ENCODE results near the gene KYAT1.

Gene KYAT1

DNA sequence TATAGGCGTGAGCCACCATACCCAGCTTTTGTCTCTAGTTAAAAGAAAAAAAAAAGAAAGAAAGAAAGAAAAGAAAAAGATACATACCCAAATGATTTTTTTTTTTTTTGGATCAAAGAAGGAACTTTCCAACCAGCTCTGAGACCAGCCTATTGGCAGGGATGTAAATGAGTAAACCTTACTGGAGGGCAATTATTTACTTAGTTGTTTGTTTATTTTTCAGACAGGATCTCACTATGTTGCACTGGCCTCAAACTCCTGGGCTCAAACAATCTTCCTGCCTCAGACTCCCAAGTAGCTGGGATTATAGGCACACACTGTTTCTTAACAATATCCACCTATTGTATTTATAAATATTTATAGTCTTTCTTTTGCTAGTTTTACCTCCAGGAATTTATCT is 41.2 kb downstream of the KYAT1 start:
- TF ChIP-seq, protein P1, sequence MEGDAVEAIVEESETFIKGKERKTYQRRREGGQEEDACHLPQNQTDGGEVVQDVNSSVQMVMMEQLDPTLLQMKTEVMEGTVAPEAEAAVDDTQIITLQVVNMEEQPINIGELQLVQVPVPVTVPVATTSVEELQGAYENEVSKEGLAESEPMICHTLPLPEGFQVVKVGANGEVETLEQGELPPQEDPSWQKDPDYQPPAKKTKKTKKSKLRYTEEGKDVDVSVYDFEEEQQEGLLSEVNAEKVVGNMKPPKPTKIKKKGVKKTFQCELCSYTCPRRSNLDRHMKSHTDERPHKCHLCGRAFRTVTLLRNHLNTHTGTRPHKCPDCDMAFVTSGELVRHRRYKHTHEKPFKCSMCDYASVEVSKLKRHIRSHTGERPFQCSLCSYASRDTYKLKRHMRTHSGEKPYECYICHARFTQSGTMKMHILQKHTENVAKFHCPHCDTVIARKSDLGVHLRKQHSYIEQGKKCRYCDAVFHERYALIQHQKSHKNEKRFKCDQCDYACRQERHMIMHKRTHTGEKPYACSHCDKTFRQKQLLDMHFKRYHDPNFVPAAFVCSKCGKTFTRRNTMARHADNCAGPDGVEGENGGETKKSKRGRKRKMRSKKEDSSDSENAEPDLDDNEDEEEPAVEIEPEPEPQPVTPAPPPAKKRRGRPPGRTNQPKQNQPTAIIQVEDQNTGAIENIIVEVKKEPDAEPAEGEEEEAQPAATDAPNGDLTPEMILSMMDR (conservative IDR thresholded peaks at IDR 0.05; ENCODE audit: control insufficient read depth, insufficient read depth, low read depth, low read length), result no peak
- H3K4me3 ChIP-seq (ENCODE audit: control insufficient read depth, low read depth, low read length), result no peak overlapping the region
- no peak for DNase-seq (ENCODE audit: low read depth)

DNA sequence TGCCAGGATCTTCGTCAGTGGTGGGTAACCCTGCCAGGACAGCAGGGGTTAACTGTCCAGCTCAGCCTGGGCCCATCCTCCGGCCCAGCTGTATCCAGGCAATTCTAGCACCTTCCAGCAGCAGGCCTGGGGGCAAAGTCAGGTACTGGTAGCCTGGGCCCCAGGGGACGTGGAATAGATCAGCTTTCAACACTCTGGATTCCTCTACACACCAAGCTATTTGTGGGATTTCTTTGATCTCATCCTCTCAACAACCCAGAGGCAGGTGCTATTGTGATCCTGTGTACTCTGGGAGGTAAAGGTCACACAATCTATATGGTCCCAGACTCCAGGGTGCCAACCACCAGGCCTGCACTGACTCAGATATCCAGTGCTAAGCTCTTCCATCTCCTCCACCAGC is 43.4 kb downstream of the KYAT1 start:
- H3K4me3 ChIP-seq (ENCODE audit: control insufficient read depth, low read depth, low read length), result no peak overlapping the region
- TF ChIP-seq, protein P1 (conservative IDR thresholded peaks at IDR 0.05; ENCODE audit: control insufficient read depth, insufficient read depth, low read depth, low read length), result no peak
- DNase-seq (ENCODE audit: low read depth), result no peak

DNA sequence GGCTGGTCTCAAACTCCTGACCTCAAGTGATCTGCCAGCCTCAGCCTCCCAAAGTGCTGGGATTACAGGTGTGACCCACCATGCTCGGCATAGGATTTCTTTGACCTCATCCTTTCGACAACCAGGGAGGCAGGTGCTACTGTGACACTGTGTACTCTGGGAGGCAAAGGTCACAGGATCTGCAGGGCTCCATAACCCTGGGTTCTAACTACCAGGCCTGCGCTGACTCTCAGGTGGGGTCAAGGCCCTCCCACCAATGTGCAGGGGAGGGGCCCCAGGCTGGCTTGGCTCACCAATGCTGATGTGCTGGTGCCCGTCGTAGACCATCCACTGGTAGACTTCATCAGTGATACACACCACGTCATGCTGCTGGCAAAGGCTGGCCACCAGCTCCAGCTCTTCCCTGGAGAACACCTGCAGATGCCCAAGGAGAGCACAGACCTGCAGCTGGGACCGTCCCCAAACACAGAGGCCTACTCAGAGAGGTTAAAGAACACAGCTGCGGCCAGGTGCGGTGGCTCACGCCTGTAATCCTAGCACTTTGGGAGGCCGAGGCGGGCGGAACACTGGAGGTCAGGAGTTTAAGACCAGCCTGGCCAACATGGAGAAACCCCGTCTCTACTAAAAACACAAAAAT is 45.1 kb downstream of the KYAT1 start:
- no peak overlapping the region for H3K4me3 ChIP-seq (ENCODE audit: control insufficient read depth, low read depth, low read length)
- TF ChIP-seq, protein P1 (conservative IDR thresholded peaks at IDR 0.05; ENCODE audit: control insufficient read depth, insufficient read depth, low read depth, low read length), result no peak
- DNase-seq (ENCODE audit: low read depth), result no peak

GRCh38 chr9:128835246-128836210 is 46.2 kb downstream of the KYAT1 start:
- no peak for DNase-seq (ENCODE audit: low read depth)
- H3K4me3 ChIP-seq (ENCODE audit: control insufficient read depth, low read depth, low read length), result no peak overlapping the region
- TF ChIP-seq, protein P1 (conservative IDR thresholded peaks at IDR 0.05; ENCODE audit: control insufficient read depth, insufficient read depth, low read depth, low read length), result no peak

GRCh38 chr9:128833696-128834095 is 48.1 kb downstream of the KYAT1 start:
- no peak overlapping the region for H3K4me3 ChIP-seq (ENCODE audit: control insufficient read depth, low read depth, low read length)
- TF ChIP-seq, protein P1 (conservative IDR thresholded peaks at IDR 0.05; ENCODE audit: control insufficient read depth, insufficient read depth, low read depth, low read length), result no peak
- no peak for DNase-seq (ENCODE audit: low read depth)

- peak within 1 kb of the TSS; percentile 82 for H3K4me3 ChIP-seq (ENCODE audit: control insufficient read depth, low read depth, low read length)
- peak; percentile 84 for DNase-seq (ENCODE audit: low read depth)
- TF ChIP-seq, protein P1 (conservative IDR thresholded peaks at IDR 0.05; ENCODE audit: control insufficient read depth, insufficient read depth, low read depth, low read length), result no peak
Measured at GRCh38 chr9:128829477-128830251, 52.1 kb downstream of the KYAT1 start, which contains the start of gene SPOUT1. Gene SPOUT1 (minus strand): TSS chr9:128829794. CDS start chr9:128829780, 14 bp downstream.

All from fibroblast of mammary gland (primary cell).